ENCODE measurements around the gene RGS19.

DNA sequence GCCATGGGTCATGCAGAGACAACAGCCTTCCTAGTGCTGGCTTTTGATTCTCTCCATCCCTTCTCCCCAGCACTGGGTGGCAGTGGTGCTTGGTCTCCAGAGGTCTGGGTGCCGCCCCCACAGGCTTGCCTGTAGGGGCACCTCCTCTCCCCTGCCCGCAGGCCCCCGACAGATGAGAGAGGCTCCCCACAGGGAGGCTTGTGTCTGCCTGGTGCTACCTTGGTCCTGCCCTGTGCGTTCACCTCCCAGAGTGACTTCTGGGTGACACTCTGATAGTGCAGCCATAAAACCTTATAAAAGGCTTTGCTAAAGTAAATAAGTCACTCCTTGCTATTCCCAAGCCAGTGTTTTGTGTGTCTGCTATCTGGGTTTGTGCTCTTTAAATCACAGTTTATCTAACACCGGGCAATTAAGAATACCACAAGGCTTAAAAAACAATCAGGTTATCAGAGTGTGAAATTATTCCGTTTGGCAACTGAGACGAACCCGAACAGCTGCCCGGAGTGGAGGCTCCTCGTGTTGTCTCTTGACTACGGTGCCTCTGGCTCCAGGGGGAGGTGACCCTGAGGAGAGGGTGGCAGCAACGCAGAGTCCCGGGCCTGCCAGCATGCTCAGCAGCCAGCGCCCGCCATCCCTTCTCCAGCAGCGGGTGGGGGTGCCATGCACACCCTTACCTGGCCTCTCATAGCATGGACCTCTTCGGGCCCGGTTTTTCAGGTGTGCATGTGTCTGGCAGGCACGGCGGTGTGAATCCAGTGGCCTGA is 48.8 kb downstream of the RGS19 start:
- TF ChIP-seq, protein P1, sequence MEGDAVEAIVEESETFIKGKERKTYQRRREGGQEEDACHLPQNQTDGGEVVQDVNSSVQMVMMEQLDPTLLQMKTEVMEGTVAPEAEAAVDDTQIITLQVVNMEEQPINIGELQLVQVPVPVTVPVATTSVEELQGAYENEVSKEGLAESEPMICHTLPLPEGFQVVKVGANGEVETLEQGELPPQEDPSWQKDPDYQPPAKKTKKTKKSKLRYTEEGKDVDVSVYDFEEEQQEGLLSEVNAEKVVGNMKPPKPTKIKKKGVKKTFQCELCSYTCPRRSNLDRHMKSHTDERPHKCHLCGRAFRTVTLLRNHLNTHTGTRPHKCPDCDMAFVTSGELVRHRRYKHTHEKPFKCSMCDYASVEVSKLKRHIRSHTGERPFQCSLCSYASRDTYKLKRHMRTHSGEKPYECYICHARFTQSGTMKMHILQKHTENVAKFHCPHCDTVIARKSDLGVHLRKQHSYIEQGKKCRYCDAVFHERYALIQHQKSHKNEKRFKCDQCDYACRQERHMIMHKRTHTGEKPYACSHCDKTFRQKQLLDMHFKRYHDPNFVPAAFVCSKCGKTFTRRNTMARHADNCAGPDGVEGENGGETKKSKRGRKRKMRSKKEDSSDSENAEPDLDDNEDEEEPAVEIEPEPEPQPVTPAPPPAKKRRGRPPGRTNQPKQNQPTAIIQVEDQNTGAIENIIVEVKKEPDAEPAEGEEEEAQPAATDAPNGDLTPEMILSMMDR (conservative IDR thresholded peaks at IDR 0.05; ENCODE audit: low read depth, low read length): no peak
- TF ChIP-seq EZH2 (IDR thresholded peaks at IDR 0.05; ENCODE audit: borderline replicate concordance, low read depth, low read length, poor library complexity, severe bottlenecking): no peak
